ENCODE measurements around the gene MTFP1.
"Not testable (repeated sequence)": the region's sequence is repeated elsewhere in the genome, so short reads cannot be mapped to it uniquely, and the experiment has no call there.

Gene MTFP1

GRCh38 chr22:30445438-30446145 lies 20.0 kb downstream of the MTFP1 start:
- Histone ChIP-seq H3K4me2 (ENCODE audit: low read length) (no peak overlapping the region), H3K4me3 (ENCODE audit: low read depth, low read length, poor library complexity, severe bottlenecking) (no peak overlapping the region), H3K4me1 (ENCODE audit: insufficient read depth, low read length, severe bottlenecking) (peaks cover 3% of the 10 kb centered on the region), H3K9ac (ENCODE audit: low read length) (no peak overlapping the region), H4K20me1 (ENCODE audit: insufficient read depth, low read length) (no peaks in the 10 kb centered on the region), H3K9me3 (ENCODE audit: low read length) (no peaks in the 10 kb centered on the region), H3K9me2 (ENCODE audit: low read depth, low read length) (no peaks in the 10 kb centered on the region), H3K36me3 (ENCODE audit: insufficient read depth, low read length) (no peaks in the 10 kb centered on the region), H3F3A (ENCODE audit: insufficient read depth, low read length) (no peaks in the 10 kb centered on the region), H3K27me3 (ENCODE audit: insufficient read depth, low read length) (no peaks in the 10 kb centered on the region), H2AFZ (ENCODE audit: low read length) (no peak overlapping the region), H3K79me2 (ENCODE audit: insufficient read depth, low read length) (no peaks in the 10 kb centered on the region), H3K27ac (ENCODE audit: low read depth, low read length, poor library complexity, severe bottlenecking) (no peak overlapping the region)
- TF ChIP-seq EZH2 (IDR thresholded peaks at IDR 0.05; ENCODE audit: borderline replicate concordance, low read length) (no peak), CTCF (IDR thresholded peaks at IDR 0.05; ENCODE audit: low read length) (no peak)

GRCh38 chr22:30447656-30448055 lies 22.1 kb downstream of the MTFP1 start:
- H3K9me2 ChIP-seq (ENCODE audit: low read depth, low read length), result no peaks in the 10 kb centered on the region
- no peak overlapping the region for H3K4me2 ChIP-seq (ENCODE audit: low read length)
- no peaks in the 10 kb centered on the region for H3K27me3 ChIP-seq (ENCODE audit: insufficient read depth, low read length)
- no peak overlapping the region for H3K4me3 ChIP-seq (ENCODE audit: low read depth, low read length, poor library complexity, severe bottlenecking)
- no peaks in the 10 kb centered on the region for H3F3A ChIP-seq (ENCODE audit: insufficient read depth, low read length)
- H3K9me3 ChIP-seq (ENCODE audit: low read length), result no peaks in the 10 kb centered on the region
- no peaks in the 10 kb centered on the region for H3K79me2 ChIP-seq (ENCODE audit: insufficient read depth, low read length)
- H3K4me1 ChIP-seq (ENCODE audit: insufficient read depth, low read length, severe bottlenecking), result peaks cover 3% of the 10 kb centered on the region
- H3K9ac ChIP-seq (ENCODE audit: low read length), result no peak overlapping the region
- H4K20me1 ChIP-seq (ENCODE audit: insufficient read depth, low read length), result no peaks in the 10 kb centered on the region
- H3K36me3 ChIP-seq (ENCODE audit: insufficient read depth, low read length), result no peaks in the 10 kb centered on the region
- H3K27ac ChIP-seq (ENCODE audit: low read depth, low read length, poor library complexity, severe bottlenecking), result no peak overlapping the region
- TF ChIP-seq CTCF (IDR thresholded peaks at IDR 0.05; ENCODE audit: low read length), result no peak
- H2AFZ ChIP-seq (ENCODE audit: low read length), result no peak overlapping the region

GRCh38 chr22:30451488-30451887 lies 25.9 kb downstream of the MTFP1 start:
- H3K4me2 ChIP-seq (ENCODE audit: low read length); H2AFZ ChIP-seq (ENCODE audit: low read length); H3F3A ChIP-seq (ENCODE audit: insufficient read depth, low read length); H3K9me3 ChIP-seq (ENCODE audit: low read length); H3K36me3 ChIP-seq (ENCODE audit: insufficient read depth, low read length); H3K79me2 ChIP-seq (ENCODE audit: insufficient read depth, low read length); H3K9me2 ChIP-seq (ENCODE audit: low read depth, low read length); H3K9ac ChIP-seq (ENCODE audit: low read length); H3K4me3 ChIP-seq (ENCODE audit: low read depth, low read length, poor library complexity, severe bottlenecking); H3K4me1 ChIP-seq (ENCODE audit: insufficient read depth, low read length, severe bottlenecking); H4K20me1 ChIP-seq (ENCODE audit: insufficient read depth, low read length); H3K27me3 ChIP-seq (ENCODE audit: insufficient read depth, low read length); H3K27ac ChIP-seq (ENCODE audit: low read depth, low read length, poor library complexity, severe bottlenecking): not testable (repeated sequence)

- Histone ChIP-seq H3K79me2 (ENCODE audit: insufficient read depth, low read length) (no peaks in the 10 kb centered on the region), H3K9me2 (ENCODE audit: low read depth, low read length) (no peaks in the 10 kb centered on the region)
Observed at GRCh38 chr22:30452861-30453260, 27.3 kb downstream of the MTFP1 start.

More at GRCh38 chr22:30452861-30453260, 27.3 kb downstream of the MTFP1 start:
- Histone ChIP-seq H3K4me2 (ENCODE audit: low read length) (no peak overlapping the region), H3K9me3 (ENCODE audit: low read length) (no peaks in the 10 kb centered on the region), H3K4me3 (ENCODE audit: low read depth, low read length, poor library complexity, severe bottlenecking) (no peak overlapping the region), H2AFZ (ENCODE audit: low read length) (no peak overlapping the region), H3K4me1 (ENCODE audit: insufficient read depth, low read length, severe bottlenecking) (no peaks in the 10 kb centered on the region), H3K36me3 (ENCODE audit: insufficient read depth, low read length) (no peaks in the 10 kb centered on the region), H4K20me1 (ENCODE audit: insufficient read depth, low read length) (no peaks in the 10 kb centered on the region), H3K9ac (ENCODE audit: low read length) (no peak overlapping the region), H3K27ac (ENCODE audit: low read depth, low read length, poor library complexity, severe bottlenecking) (no peak overlapping the region), H3F3A (ENCODE audit: insufficient read depth, low read length) (no peaks in the 10 kb centered on the region), H3K27me3 (ENCODE audit: insufficient read depth, low read length) (no peaks in the 10 kb centered on the region)
- TF ChIP-seq EZH2 (IDR thresholded peaks at IDR 0.05; ENCODE audit: borderline replicate concordance, low read length) (no peak), CTCF (IDR thresholded peaks at IDR 0.05; ENCODE audit: low read length) (no peak)

Data from OCI-LY1 (cell line).